GM21423 (cell line): Measurements from ENCODE around the gene TULP3.

Experiments
- ATAC-seq: cut with Tn5 transposase; IDR thresholded peaks from one replicate; pipeline ENCODE4 v1.9.1; 2021; ENCODE audit warnings: mild to moderate bottlenecking, moderate library complexity; ENCODE audit not compliant: unreplicated experiment

TULP3 gene

DNA sequence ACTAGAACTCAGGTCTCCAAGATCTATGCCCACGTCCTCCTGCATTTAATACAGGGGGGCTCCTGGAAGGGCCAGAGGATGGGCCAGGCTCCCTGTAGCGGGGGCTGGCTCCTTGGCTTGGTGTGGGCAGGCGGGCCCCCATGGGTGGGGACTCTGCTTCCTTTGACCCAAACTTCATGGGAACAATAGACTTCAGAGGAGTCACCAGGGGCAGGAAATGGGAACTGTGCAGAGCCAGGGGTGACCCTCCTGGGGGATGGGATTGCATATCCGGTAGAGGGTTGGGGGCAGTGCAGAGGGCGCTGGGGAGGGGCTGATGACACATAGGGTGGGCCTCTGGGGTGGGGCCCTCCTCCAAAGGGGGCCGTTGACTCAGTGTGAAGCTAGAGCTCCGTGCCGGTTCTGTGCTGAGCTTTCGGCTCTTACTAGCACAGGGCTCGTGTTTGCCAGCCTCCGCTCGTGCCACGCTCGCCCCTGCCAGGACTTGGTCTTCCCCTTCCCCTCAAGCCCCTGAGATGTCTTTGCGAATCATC lies 73.1 kb downstream of the TULP3 start:
- ATAC-seq = no peak

DNA sequence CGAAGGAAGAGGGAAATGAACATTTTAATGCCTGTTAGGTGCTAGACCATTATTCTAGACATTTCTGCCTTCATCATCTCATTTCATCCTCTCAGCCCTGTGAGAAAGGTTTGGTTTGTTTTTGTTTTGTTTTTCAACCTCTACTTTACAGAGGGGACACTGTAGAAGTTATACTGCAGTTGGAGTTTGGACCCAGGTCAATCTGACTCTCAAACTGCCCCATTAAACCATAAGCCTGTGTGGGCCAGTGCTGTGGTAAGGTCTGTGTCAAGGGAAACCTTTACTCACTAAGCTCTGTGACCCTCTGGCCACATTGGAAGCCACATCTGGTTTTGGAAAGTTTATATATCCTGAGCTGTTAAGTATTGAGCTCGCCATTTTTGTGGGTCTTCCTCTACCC lies 77.0 kb downstream of the TULP3 start:
- ATAC-seq = no peak

DNA sequence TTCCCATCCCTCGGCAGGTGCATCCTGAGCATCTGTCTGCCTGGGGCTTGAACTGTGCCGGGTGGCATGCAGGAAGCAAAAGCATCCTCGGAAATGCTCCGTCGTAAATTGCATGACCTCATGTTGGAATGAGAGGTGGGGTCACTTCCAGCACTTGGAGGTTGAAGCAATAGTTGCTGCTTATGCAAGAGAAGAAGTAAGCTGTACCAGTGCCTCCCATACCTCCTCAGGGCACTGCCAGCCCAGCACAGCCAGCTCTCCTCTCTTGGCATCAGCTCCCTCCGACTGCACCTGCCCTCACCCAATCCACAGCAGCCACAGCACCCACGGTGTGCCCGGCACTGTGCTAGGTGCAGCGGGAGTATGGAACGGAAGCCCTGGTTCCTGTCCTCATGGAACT lies 80.1 kb downstream of the TULP3 start:
- no peak for ATAC-seq

DNA sequence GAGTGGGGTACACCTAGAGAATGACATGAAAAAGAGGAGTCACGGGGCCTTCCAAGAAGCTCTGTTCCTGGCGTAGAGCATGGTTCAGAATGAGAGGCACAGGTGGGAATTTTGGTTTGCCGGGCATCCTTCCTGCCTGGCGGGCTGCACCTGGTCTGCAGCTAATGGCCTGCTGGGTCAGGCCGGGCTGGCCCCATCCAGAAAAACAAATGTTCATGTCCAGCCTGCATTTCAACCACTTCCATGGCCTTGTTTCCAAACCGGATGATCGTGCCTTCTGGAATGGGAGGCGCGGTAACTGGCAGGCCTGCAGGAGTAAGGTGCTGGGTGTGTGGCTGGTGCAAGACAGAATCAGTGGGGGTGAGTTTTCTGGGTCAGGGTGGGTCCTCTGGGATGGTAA lies 82.9 kb downstream of the TULP3 start:
- no peak for ATAC-seq

DNA sequence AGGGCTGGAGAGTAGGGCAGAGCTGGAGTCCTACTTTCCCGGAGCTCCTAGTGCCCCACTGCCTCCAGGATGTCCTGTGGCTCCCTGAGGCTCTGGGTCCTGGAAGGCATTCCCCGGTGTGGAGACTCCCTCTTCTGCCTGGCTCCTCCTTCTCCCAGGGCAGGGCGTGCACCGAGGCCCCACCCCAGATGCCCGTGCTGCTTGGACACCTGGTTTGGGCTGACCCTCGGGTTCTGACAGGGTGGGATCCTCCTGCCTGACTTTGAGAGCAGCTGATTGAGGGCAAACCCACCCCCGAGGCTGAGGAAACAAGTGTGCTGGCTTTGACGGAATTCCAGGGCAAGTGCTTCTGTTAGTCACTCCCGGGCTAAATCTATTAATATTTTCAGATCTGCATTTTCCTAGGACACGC lies 83.9 kb downstream of the TULP3 start:
- no peak for ATAC-seq

DNA sequence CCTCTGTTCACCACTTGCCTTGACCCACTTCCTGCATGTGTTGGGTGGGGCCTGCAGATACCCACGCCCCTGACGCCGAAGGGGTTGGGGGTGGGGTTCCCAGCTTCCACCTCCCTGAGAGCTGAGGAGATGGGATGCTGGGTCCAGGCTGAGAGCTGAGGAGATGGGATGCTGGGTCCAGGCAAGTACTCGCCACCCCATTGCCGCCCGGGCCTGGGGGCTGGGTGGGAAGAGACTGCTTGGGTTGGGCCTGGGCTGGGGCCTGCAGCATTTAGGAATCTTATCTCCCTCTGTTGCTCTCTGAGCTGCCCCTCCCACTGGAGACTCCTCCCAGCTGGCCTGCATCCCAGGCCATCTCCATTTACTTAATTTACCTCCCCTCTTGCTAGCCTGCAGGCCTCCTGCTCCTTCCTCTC lies 85.9 kb downstream of the TULP3 start:
- ATAC-seq = no peak

DNA sequence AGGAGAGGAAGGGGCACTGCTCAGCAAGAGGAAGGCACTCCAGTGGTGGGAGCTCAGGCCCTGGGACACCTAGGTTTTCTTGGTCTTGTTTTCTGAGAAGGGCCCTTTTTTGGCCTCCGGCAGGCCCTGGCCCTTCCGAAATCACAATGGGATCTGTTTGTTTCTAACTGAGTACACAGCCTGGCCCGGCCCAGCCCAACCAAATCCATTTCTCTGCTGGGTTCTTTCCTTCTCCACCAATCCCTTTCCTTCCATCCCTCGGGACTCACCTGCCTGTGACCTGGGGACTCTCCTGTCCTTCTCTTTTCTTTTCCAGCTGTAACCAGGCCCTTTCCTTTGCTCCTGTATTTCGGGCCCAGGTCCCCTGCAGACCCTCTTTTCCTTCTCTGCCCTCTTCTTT lies 87.1 kb downstream of the TULP3 start:
- ATAC-seq = no peak

DNA sequence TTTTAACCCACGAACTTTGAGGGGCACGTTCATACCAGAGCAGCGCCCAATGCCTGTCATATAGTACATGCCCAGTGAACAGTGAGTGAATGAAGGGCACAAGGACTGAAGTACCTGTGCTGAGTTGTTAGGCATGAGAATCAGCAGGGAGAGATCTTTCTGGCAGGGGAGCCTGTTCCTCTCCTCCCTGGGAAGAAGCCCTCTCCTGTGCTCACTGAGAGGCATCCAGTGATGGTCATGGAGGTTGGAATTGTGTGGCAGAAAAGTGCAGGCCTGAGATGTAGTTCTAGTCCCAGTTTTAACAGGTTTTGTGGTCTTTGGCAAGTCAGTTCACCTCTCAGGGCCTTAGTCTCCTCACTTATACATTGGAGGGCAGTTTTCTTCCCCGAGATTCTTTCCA lies 89.1 kb downstream of the TULP3 start:
- ATAC-seq = no peak

DNA sequence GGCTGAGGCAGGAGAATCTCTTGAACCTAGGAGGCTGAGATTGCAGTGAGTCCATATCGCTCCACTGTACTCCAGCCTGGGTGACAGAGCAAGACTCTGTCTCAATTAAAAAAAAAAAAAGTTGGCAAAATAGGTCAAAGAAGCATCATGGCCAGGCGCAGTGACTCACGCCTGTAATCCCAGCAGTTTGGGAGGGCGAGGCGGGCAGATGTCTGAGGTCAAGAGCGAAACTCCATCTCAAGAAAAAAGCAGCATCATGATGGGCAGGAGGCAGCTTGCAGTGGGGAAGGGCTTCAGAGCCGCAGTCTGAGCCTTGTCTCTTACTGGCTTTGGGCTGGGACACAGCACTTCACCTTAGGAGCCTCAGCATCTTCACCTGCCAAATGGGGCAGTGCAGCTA lies 89.9 kb downstream of the TULP3 start:
- no peak for ATAC-seq

DNA sequence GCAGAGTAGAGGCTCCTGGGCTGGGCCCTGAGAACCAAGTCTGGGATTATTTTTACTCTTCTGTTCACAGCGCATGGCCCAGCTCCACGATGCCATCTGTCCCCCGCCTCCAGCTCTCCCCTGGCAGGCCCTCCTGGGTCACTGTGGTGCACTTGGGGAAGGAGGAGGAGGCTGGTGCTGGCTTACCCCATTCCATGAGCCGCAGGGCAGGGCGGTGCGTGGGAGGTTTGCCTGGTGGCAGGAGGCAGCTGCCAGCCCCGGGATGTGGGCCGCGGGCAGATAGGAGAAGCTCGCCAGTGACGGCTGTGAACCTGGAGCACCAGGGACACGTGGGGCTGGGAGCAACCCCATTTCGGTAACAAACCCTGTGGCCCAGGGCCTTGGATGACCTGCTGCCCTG lies 91.7 kb downstream of the TULP3 start:
- no peak for ATAC-seq

DNA sequence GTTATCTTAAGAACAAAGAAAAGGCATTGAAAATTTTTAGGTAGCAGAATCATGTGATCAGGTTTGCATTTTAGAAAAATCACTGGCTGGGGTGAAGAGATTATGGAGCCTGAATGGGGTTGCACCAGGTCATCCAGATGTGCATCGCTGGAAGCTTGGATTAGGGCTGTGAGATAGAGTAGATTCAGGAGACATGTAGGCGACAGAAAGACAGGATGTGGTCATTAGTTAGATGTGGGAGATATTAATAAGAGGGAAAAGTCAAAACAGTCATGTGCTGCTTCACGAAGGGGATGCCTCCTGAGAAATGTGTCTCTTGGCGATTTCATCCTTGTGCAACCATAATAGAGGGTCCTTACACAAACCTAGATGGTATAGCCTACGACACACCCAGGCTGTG lies 93.6 kb downstream of the TULP3 start:
- no peak for ATAC-seq

DNA sequence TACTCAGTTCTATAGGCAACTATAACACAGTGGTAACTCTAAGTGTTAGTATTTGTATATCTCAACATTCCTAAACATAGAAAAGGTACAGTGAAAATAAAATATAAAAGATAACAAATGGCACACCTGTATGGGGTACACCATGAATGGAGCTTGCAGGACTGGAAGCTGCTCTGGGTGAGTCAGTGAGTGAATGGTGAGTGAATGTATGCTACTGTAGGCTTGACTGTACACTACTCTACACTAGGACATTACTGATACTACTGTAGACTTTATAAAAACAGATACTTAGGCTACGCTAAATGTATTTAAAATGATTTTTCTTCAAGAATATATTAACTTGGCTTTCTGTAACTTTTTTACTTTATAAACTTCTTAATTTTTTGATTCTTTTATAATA lies 94.0 kb downstream of the TULP3 start:
- ATAC-seq = no peak

DNA sequence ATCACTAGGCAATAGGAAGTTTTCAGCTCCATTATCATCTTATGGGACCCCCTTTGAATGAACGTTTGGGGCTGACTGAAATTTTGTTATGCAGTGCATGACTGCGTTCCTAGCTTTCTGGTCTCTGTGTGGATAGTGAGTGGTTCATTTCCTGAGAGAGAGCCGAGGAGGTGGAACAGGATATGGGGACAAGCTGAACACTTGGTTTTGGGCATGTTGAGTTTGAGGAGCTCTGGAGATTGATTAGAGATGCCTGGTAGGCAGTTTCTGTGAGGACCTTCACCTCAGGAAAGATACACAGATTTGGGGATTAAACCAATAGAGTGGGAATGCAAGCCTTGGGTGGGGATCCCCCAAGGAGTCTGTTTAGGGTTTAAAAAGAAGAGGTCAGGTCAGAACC lies 96.2 kb downstream of the TULP3 start:
- ATAC-seq = no peak

DNA sequence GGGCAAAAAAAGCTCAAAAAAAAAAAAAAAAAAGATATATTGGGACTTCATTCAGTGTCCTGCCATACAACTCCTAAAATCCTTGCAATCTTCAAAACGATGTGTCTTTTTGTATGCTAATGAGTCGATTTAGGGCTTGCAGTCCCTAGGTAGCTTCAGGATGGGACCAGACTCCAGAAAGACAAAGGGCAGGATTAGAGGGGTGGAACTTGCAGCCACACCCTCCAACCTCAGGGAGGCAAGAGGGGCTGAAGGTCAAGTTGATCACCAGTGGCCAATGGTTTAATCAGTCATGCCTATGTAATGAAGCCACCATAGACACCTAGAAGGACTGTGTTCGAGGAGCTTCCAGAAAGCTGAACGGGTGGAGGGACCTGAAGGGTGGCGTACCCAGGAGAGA lies 97.8 kb downstream of the TULP3 start:
- no peak for ATAC-seq
